GM23248 (cell line): ENCODE results near the gene EHMT1.

Source experiments
- EZH2 ChIP-seq: fragments of 200-600 bp; sonication (generic); IDR thresholded peaks from 2 replicates; pipeline ENCODE4 v1.6.1; 2018; ENCODE audit warnings: antibody characterized with exemption, mild to moderate bottlenecking; ENCODE audit not compliant: insufficient read depth, poor library complexity, severe bottlenecking
- EZH2phosphoT487 ChIP-seq: fragments of 200-600 bp; sonication (generic); IDR thresholded peaks from 2 replicates; pipeline ENCODE4 v1.6.1; 2018; ENCODE audit warnings: antibody characterized with exemption, moderate library complexity, mild to moderate bottlenecking, low read depth; ENCODE audit not compliant: insufficient read depth

- TF ChIP-seq EZH2 (no peak), EZH2phosphoT487 (no peak)
Observed at GRCh38 chr9:137619240-137620047, 639 bp downstream of the EHMT1 start.
